SK-N-SH treated with all-trans-retinoic acid at 6 μM for 48 hours (cell line): ENCODE measurements around the gene HS6ST3.

Source experiments
- ATAC-seq: fragments of 200-7000 bp; cut with Tn5 transposase; 3 replicates; pipeline ENCODE4 v1.9.1; 2020; ENCODE audit warnings: mild to moderate bottlenecking, moderate library complexity
- ARNTL ChIP-seq: fragments of 450-650 bp; formaldehyde crosslinking; IDR thresholded peaks from 2 replicates; pipeline ENCODE4 v1.5.0; 2020; ENCODE audit warnings: low read depth, mild to moderate bottlenecking, moderate library complexity, borderline replicate concordance
- BACH2 ChIP-seq: fragments of 250-450 bp; sonication (Bioruptor Pico); IDR thresholded peaks from 2 replicates; pipeline ENCODE4 v1.9.0; 2021; ENCODE audit warnings: mild to moderate bottlenecking, borderline replicate concordance
- CREB5 ChIP-seq: fragments of 250-450 bp; sonication (Bioruptor Pico); IDR thresholded peaks from 2 replicates; pipeline ENCODE4 v1.5.1; 2020; ENCODE audit warnings: low read depth, mild to moderate bottlenecking, moderate library complexity
- CSRNP3 ChIP-seq: fragments of 250-450 bp; sonication (Bioruptor Pico); IDR thresholded peaks from 2 replicates; pipeline ENCODE4 v1.5.1; 2021; ENCODE audit warnings: mild to moderate bottlenecking, moderate library complexity
- ESRRG ChIP-seq: fragments of 250-450 bp; sonication (Bioruptor Pico); IDR thresholded peaks from 2 replicates; pipeline ENCODE4 v1.6.1; 2021; ENCODE audit warnings: mild to moderate bottlenecking
- GLIS3 ChIP-seq: fragments of 250-450 bp; sonication (Bioruptor Pico); IDR thresholded peaks from 2 replicates; pipeline ENCODE4 v1.5.0; 2020; ENCODE audit warnings: mild to moderate bottlenecking, moderate library complexity
- ISL1 ChIP-seq: fragments of 250-450 bp; sonication (Bioruptor Pico); IDR thresholded peaks from 2 replicates; pipeline ENCODE4 v2.1.2; 2022; ENCODE audit warnings: mild to moderate bottlenecking, moderate library complexity
- OSR1 ChIP-seq: fragments of 250-450 bp; sonication (Bioruptor Pico); IDR thresholded peaks from 2 replicates; pipeline ENCODE4 v1.8.0; 2022; ENCODE audit warnings: moderate library complexity, mild to moderate bottlenecking, inconsistent platforms
- PATZ1 ChIP-seq: fragments of 250-450 bp; sonication (Bioruptor Pico); IDR thresholded peaks from 2 replicates; pipeline ENCODE4 v1.8.0; 2020; ENCODE audit warnings: mild to moderate bottlenecking, moderate library complexity, borderline replicate concordance
- POU6F1 ChIP-seq: fragments of 250-450 bp; sonication (Bioruptor Pico); IDR thresholded peaks from 2 replicates; pipeline ENCODE4 v1.8.0; 2021; ENCODE audit warnings: low read depth, mild to moderate bottlenecking, moderate library complexity, borderline replicate concordance
- PPARA ChIP-seq: fragments of 250-450 bp; sonication (Bioruptor Pico); IDR thresholded peaks from 2 replicates; pipeline ENCODE4 v1.5.0; 2020; ENCODE audit warnings: mild to moderate bottlenecking, borderline replicate concordance
- TCF4 ChIP-seq: fragments of 250-450 bp; sonication (Bioruptor Pico); IDR thresholded peaks from 2 replicates; pipeline ENCODE4 v1.8.0; 2021; ENCODE audit warnings: mild to moderate bottlenecking, moderate library complexity, borderline replicate concordance
- TOX ChIP-seq: fragments of 250-450 bp; sonication (Bioruptor Pico); IDR thresholded peaks from 2 replicates; pipeline ENCODE4 v1.8.0; 2021; ENCODE audit warnings: mild to moderate bottlenecking, moderate library complexity, borderline replicate concordance
- TSHZ2 ChIP-seq: fragments of 250-450 bp; sonication (Bioruptor Pico); IDR thresholded peaks from 2 replicates; pipeline ENCODE4 v1.5.0; 2020; ENCODE audit warnings: mild to moderate bottlenecking, moderate library complexity
- ZC3H10 ChIP-seq: fragments of 250-450 bp; sonication (Bioruptor Pico); IDR thresholded peaks from 2 replicates; pipeline ENCODE4 v1.5.1; 2021; ENCODE audit warnings: mild to moderate bottlenecking, moderate library complexity
- ZFP3 ChIP-seq: fragments of 250-450 bp; sonication (Bioruptor Pico); IDR thresholded peaks from 2 replicates; pipeline ENCODE4 v1.5.0; 2020; ENCODE audit warnings: mild to moderate bottlenecking, moderate library complexity
- ZFP30 ChIP-seq: fragments of 450-650 bp; formaldehyde crosslinking; IDR thresholded peaks from 2 replicates; pipeline ENCODE4 v1.5.0; 2022; ENCODE audit warnings: mild to moderate bottlenecking, moderate library complexity
- ZNF565 ChIP-seq: fragments of 450-650 bp; formaldehyde crosslinking; conservative IDR thresholded peaks from 2 replicates; pipeline ENCODE4 v1.5.0; 2020; ENCODE audit warnings: low read depth, mild to moderate bottlenecking, moderate library complexity
- ZNF70 ChIP-seq: fragments of 450-650 bp; formaldehyde crosslinking; IDR thresholded peaks from 2 replicates; pipeline ENCODE4 v1.5.0; 2020; ENCODE audit warnings: mild to moderate bottlenecking, moderate library complexity

HS6ST3 gene

GRCh38 chr13:96130818-96131340 is 41.0 kb downstream of the HS6ST3 start:
- TF ChIP-seq ZC3H10 (CRISPR knock-in tag): no peak
- TF ChIP-seq BACH2 (CRISPR knock-in tag): no peak
- TF ChIP-seq GLIS3 (CRISPR knock-in tag): no peak
- TF ChIP-seq ESRRG (CRISPR knock-in tag): no peak
- no peak for TF ChIP-seq OSR1 (CRISPR knock-in tag)
- no peak for TF ChIP-seq ZFP3 (CRISPR knock-in tag)
- TF ChIP-seq CREB5 (CRISPR knock-in tag): no peak
- no peak for TF ChIP-seq CSRNP3 (CRISPR knock-in tag)
- TF ChIP-seq PATZ1 (CRISPR knock-in tag): no peak
- TF ChIP-seq TSHZ2 (CRISPR knock-in tag): no peak
- TF ChIP-seq POU6F1: no peak
- no peak for TF ChIP-seq ISL1 (CRISPR knock-in tag)
- no peak for TF ChIP-seq TCF4 (CRISPR knock-in tag)
- no peak for TF ChIP-seq ZFP30 (CRISPR knock-in tag)
- TF ChIP-seq ZNF70 (CRISPR knock-in tag): no peak
- no peak for TF ChIP-seq TOX
- TF ChIP-seq PPARA (CRISPR knock-in tag): no peak
- no peak for TF ChIP-seq ZNF565 (CRISPR knock-in tag)
- no peak for ATAC-seq

- ATAC-seq: no peak
- no peak for TF ChIP-seq ZNF70 (CRISPR knock-in tag)
- TF ChIP-seq ISL1 (CRISPR knock-in tag): no peak
- TF ChIP-seq CREB5 (CRISPR knock-in tag): no peak
- no peak for TF ChIP-seq TSHZ2 (CRISPR knock-in tag)
- no peak for TF ChIP-seq PATZ1 (CRISPR knock-in tag)
- TF ChIP-seq ARNTL (CRISPR knock-in tag): no peak
- TF ChIP-seq ESRRG (CRISPR knock-in tag): no peak
Observed at GRCh38 chr13:96141032-96141431, 51.1 kb downstream of the HS6ST3 start.
